PC-9 (cell line): ENCODE data around the gene CTR9. TPM values are rescaled to one million over a fixed set of nuclear protein-coding genes. Genes with fewer than 3 reads are reported as not detected.

Experiments used
- BruUV-seq: library from RNA; stranded (reverse); fragments of 400-500 nt; replicated peaks from 2 replicates; lab custom pipeline; 2021; lab: Mats Ljungman, UMichigan
- CTCF ChIA-PET: fragments of 300-600 bp; sonication (Branson Sonifier 250); formaldehyde crosslinking; loops from one replicate; lab custom pipeline; 2022; ENCODE audit warnings: antibody characterized with exemption; lab: Charles Lee
- POLR2A ChIA-PET: fragments of 300-600 bp; sonication (Branson Sonifier 250); formaldehyde crosslinking; loops from one replicate; lab custom pipeline; 2022; ENCODE audit warnings: antibody characterized with exemption; ENCODE audit not compliant: unreplicated experiment; lab: Charles Lee
- DNase-seq, 2 experiments: peaks; one replicate each; pipeline versions ENCODE4 v3.0.0 to v3.0.0-alpha.2; 2015 to 2022; ENCODE audit warnings: mixed read lengths in 1 of 2
- H2AFZ ChIP-seq: fragments of 200-600 bp; sonication (generic); 2 replicates; pipeline ENCODE4 v1.8.1; 2017; ENCODE audit warnings: antibody characterized with exemption
- H3F3A ChIP-seq: fragments of 200-600 bp; sonication (generic); 2 replicates; pipeline ENCODE4 v1.8.1; 2017; ENCODE audit warnings: antibody characterized with exemption, mild to moderate bottlenecking, low read depth; ENCODE audit not compliant: insufficient read depth
- H3K27ac ChIP-seq: fragments of 200-600 bp; sonication (generic); 2 replicates; pipeline ENCODE4 v1.6.1; 2016; ENCODE audit warnings: mixed run types
- H3K27me3 ChIP-seq: fragments of 200-600 bp; sonication (generic); 2 replicates; pipeline ENCODE4 v1.6.1; 2016; ENCODE audit warnings: low read depth, mixed run types; ENCODE audit not compliant: insufficient read depth
- H3K36me3 ChIP-seq: fragments of 200-600 bp; sonication (generic); 2 replicates; pipeline ENCODE4 v1.6.1; 2016; ENCODE audit warnings: low read depth, mixed run types
- H3K4me1 ChIP-seq: fragments of 200-600 bp; sonication (generic); replicated peaks from 2 replicates; pipeline ENCODE4 v1.6.1; 2016; ENCODE audit warnings: mixed run types; ENCODE audit not compliant: insufficient read depth
- H3K4me2 ChIP-seq: fragments of 200-600 bp; sonication (generic); 2 replicates; pipeline ENCODE4 v1.6.1; 2017; ENCODE audit warnings: mixed run types
- H3K4me3 ChIP-seq: fragments of 200-600 bp; sonication (generic); 2 replicates; pipeline ENCODE4 v1.6.1; 2016; ENCODE audit warnings: mixed run types
- H3K79me2 ChIP-seq: fragments of 200-600 bp; sonication (generic); 2 replicates; pipeline ENCODE4 v1.6.1; 2017; ENCODE audit warnings: low read depth, mixed run types
- H3K9me2 ChIP-seq: fragments of 200-600 bp; sonication (generic); 2 replicates; pipeline ENCODE4 v1.8.1; 2017; ENCODE audit warnings: mild to moderate bottlenecking; ENCODE audit not compliant: insufficient read depth
- H3K9me3 ChIP-seq: fragments of 200-600 bp; sonication (generic); 2 replicates; pipeline ENCODE4 v1.8.1; 2016; ENCODE audit warnings: low read depth; ENCODE audit not compliant: insufficient read depth
- H4K20me1 ChIP-seq: fragments of 200-600 bp; sonication (generic); 2 replicates; pipeline ENCODE4 v1.8.1; 2017; ENCODE audit not compliant: insufficient read depth
- CTCF ChIP-seq: fragments of 200-600 bp; sonication (generic); conservative IDR thresholded peaks from 2 replicates; pipeline ENCODE4 v1.6.1; 2017; ENCODE audit warnings: mixed run types, antibody characterized with exemption, mild to moderate bottlenecking, moderate library complexity
- EZH2 ChIP-seq: fragments of 200-600 bp; sonication (generic); IDR thresholded peaks from 2 replicates; pipeline ENCODE4 v1.8.0; 2017; ENCODE audit warnings: antibody characterized with exemption, low read depth
- intact Hi-C: fragments of 100-400 bp; cut with micrococcal nuclease; formaldehyde crosslinking; loops from one replicate; pipeline ENCODE4 v1.10.0; 2022; ENCODE audit not compliant: unreplicated experiment
- total RNA-seq: library from RNA; stranded (reverse); gene quantifications from 2 replicates; pipeline ENCODE4 v1.2.3, GENCODE V29; 2021

Gene CTR9
- total RNA-seq, 1 experiment from 2014 or later = 19.7 TPM

DNA sequence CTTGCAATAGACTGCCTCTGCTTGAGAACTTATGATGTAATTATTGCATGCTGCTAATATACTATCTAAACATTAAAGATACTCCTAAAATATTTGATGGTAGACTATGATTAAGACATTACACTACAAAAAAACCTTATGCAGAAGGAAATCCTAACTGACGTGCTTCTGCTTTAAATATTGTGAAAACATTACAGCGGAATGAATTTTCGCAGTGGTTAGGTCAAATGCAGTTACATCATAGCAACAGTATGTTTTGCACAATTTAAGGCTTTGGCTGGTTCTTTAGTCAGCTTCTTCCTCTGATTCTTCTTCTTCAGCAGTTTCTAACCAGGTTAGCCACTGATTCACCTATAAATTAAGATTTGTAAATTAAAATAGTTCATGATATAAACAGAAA, 46.5 kb downstream of the CTR9 start:
- POLR2A ChIA-PET = no interaction called here

DNA sequence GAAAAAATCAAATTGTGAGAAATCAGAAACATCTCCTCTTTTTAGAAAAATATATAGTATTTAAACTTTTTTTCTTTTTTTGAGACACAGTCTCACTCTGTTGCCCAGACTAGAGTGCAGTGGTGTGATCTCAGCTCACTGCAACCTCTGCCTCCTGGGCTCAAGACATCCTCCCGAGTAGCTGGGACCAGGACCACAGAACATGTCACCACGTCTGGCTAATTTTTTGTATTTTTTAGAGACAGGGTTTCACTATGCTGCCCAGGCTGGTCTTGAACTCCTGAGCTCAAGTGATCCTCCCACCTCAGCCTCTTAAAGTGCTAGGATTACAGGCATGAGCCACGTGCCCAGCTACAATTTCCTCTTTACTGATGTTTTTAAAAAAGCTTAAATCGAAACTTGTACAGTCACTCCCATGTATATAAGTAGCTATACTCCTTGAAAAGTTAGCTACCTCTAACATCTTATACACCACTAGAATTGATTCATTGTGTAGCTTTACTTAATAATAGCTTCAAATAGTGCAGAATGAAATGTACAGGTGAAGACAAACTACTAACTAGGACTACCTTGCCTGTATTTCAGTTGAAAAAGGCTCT, 47.4 kb downstream of the CTR9 start:
- H3K4me1 ChIP-seq = no peaks in the 10 kb centered on the region
- H3K27ac ChIP-seq = no peak overlapping the region
- no peak overlapping the region for H2AFZ ChIP-seq
- BruUV-seq = no TSS peak
- H3K27me3 ChIP-seq = no peaks in the 10 kb centered on the region
- H3K36me3 ChIP-seq = peaks cover 46% of the 10 kb centered on the region
- no peak for TF ChIP-seq EZH2
- TF ChIP-seq CTCF = no peak
- no peaks in the 10 kb centered on the region for H3K9me3 ChIP-seq
- no peak overlapping the region for H3K4me2 ChIP-seq
- no peak overlapping the region for H3K4me3 ChIP-seq
- intact Hi-C loops = no loop called here
- ChIA-PET POLR2A (no interaction called here), CTCF (no interaction called here)
- no peak for DNase-seq
- H3F3A ChIP-seq = peaks cover 80% of the 10 kb centered on the region
- H3K79me2 ChIP-seq = peaks cover 2% of the 10 kb centered on the region; the same call in 1 of the 2 replicates
- no peaks in the 10 kb centered on the region for H3K9me2 ChIP-seq
- no peaks in the 10 kb centered on the region for H4K20me1 ChIP-seq

More for the DNA sequence above, 46.5 kb downstream of the CTR9 start:
- Histone ChIP-seq H2AFZ (no peak overlapping the region), H3K27ac (no peak overlapping the region), H3K4me2 (no peak overlapping the region), H3K9me2 (no peaks in the 10 kb centered on the region), H3K4me1 (no peaks in the 10 kb centered on the region), H3K79me2 (no peaks in the 10 kb centered on the region), H3K4me3 (no peak overlapping the region), H3F3A (peaks cover 71% of the 10 kb centered on the region), H3K27me3 (no peaks in the 10 kb centered on the region), H3K36me3 (peaks cover 37% of the 10 kb centered on the region), H3K9me3 (no peaks in the 10 kb centered on the region), H4K20me1 (no peaks in the 10 kb centered on the region)
- no peak for DNase-seq
- CTCF ChIA-PET = no interaction called here
- no TSS peak for BruUV-seq
- TF ChIP-seq CTCF (no peak), EZH2 (no peak)
- intact Hi-C loops = no loop called here

DNA sequence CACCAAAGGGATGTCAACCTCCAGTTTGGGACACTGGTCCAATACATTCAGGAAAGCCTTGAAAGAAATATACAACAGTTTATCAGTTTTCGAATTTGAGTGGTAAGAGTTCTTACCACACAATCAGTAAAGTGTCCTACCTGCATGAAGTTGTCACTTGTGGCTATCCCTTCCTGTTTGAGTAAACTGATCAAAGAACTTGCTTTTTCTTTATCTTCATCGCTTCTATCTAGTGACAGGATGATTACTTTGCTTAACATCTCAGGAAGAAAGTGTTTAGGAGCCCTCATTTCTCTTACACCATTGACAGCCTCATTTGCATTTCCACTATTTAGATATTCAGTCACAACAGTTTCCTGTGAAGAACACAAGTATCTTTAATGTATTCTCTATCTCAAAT, 49.2 kb downstream of the CTR9 start:
- intact Hi-C loops = no loop called here
- H3K9me3 ChIP-seq = no peaks in the 10 kb centered on the region
- H2AFZ ChIP-seq = no peak overlapping the region
- TF ChIP-seq EZH2 = no peak
- TF ChIP-seq CTCF = no peak
- H3K4me3 ChIP-seq = no peak overlapping the region
- H3K4me1 ChIP-seq = no peaks in the 10 kb centered on the region
- ChIA-PET CTCF (interaction anchor here (0.7 kb wide), 1 partner anchor 991 kb away, joined by 4 read pairs; no protein-coding TSS in a partner anchor), POLR2A (no interaction called here)
- no TSS peak for BruUV-seq
- H3F3A ChIP-seq = peaks cover 95% of the 10 kb centered on the region
- no peak for DNase-seq
- no peaks in the 10 kb centered on the region for H3K9me2 ChIP-seq
- H3K27ac ChIP-seq = no peak overlapping the region
- H3K36me3 ChIP-seq = peaks cover 63% of the 10 kb centered on the region
- no peaks in the 10 kb centered on the region for H4K20me1 ChIP-seq
- H3K4me2 ChIP-seq = no peak overlapping the region
- peaks cover 21% of the 10 kb centered on the region for H3K79me2 ChIP-seq
- no peaks in the 10 kb centered on the region for H3K27me3 ChIP-seq
